ENCODE data around the gene SLAMF7.
"Not testable (repeated sequence)": the region's sequence is repeated elsewhere in the genome, so short reads cannot be mapped to it uniquely, and the experiment has no call there.

The SLAMF7 gene

DNA sequence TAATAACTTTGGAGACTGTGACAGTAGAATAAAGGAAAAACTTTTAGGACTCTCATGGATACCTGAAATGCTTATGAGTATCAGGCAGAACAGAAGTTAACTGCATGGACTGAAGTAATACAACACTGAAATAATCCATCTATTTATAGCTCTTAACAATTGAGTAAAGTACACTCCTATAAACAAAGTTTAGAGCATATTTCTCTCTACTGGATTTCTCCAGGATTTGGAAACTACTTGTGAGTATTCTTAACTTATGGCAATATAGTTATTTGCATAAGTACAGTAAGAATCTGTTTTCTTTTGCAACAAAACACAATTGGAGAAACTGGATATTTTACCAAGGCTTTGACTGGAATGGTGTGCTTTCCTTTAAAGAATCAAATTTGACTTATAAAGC lies 17.6 kb upstream of the SLAMF7 start:
- no peak for DNase-seq

DNA sequence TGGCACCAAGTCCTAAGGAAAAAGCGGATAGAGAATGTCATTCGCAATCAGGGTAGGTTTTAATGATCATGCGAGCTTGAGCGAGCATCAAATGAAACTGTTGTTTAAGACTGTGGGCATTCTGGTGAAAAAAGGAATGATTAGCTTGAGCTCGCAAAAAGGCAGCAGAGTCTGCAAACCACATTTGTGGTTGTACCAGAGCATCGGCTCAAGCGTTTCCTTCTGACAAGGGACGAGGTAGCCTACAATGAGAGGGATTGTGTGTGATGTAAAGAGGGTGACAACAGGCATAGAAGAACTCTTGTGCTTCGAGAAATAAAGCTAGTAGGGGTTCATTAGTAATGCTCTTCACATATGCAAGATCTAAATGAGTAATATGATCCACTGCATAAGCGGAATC lies 16.3 kb upstream of the SLAMF7 start:
- no peak for DNase-seq

DNA sequence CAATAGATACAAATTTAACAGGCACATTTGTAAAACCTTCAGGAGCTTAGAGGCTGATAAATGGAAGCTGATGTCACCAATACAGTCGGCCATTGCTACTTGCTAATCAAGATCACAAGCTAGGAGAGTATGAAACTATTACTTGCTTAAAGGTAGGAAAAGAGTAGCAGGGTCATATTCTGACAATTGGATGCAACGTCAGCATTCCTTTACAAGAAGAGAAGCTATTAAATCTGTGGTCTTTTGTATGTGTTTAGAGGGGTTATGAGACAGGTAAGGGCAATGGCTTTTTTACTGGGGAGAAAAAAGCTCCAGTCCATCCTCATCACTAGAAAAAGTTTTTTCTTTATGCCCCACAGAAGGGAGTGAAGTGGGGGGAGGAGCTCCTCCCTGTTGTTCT lies 15.7 kb upstream of the SLAMF7 start:
- no peak for DNase-seq

DNA sequence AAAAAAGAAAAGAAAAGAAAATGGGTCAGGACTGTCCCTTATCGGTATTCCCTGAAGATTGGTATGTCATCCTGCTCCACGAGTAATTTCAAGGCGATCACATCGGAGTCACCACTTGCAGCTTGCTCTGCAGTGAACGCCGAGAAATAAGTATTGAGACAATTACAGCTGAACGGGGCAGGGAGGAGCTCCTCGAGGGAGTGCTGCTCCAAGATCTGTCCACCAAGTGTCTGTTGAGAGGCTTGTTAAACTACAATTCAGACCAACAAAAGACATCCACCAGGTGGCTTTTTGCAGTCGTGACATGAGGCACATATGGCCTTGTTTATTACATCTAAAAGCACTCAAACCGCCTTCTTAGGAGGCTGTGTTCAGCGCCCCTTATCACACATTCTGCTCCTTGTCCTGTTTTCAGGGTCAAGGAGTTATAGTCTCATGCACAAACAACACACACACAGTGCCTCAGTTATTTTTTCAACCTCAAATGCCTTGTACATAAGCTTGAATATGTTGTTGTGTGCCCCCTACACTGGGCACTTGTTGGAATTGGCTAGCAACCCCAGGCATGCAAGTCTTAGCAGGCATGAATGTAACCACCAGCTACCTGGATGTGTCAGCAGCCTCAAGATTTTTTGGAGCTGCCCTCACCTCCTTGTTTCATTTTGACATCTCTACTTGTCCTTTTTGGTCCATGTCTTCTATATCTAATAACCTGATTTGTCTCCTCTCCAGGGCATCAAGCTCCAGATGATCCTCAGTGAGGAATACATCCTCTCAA lies 14.4 kb upstream of the SLAMF7 start:
- DNase-seq: no peak

DNA sequence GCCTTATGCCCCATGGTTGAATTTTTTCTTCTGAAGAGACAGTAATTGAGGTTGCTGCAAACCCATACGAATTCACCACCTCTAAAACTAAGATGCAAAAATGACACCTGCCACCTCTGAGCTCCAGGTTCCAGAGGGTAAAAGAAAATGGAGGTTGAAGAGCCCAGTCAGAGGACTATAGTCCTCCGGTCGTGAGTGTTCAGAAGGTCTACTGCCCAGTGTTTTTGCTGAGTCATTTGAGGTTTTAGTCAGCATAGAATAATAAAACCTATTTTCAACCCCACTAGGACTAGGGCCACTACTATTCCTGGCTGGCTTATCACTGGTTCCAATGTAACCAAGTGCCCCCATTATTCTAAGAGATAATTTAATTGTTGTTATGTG lies 12.9 kb upstream of the SLAMF7 start:
- DNase-seq: no peak

DNA sequence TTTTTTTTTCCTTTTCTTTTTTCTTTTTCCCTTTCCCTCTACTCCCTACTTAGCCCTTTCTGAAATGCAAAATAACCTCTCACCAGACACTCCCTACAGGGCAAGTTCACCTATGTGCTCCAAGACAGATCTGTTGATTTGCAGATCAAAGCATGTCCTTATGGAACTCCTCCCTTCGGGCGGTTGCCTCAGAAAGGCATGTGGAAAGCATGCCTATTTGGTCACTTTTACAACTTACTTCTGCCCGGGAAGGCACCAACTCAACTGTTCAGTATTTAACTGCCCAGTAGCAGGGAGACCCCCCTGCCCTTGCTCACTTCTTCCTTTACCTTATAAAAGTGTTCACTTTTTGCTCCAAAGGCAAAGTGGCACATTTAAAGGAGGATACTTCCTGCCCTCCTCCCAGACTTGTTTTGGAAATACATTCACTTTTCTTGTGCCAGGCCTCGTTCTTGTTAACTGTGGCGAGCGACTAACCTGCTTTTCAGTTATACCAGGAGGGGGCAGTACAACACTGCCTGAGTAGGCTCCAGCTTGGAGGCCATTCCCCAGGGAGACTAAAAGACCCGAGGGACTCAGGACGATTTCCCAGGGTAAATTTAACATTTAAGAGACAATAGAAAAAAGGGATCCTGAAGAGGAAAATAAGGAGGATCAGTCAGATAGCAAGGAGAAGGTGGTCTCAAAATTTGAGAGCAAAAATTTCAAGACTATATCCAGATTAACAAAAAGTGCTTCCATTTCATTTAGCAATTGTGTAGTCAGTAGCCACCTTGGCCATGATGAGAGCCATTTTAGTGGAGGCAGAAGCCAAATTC lies 12.3 kb upstream of the SLAMF7 start:
- DNase-seq: peak; percentile 24

DNA sequence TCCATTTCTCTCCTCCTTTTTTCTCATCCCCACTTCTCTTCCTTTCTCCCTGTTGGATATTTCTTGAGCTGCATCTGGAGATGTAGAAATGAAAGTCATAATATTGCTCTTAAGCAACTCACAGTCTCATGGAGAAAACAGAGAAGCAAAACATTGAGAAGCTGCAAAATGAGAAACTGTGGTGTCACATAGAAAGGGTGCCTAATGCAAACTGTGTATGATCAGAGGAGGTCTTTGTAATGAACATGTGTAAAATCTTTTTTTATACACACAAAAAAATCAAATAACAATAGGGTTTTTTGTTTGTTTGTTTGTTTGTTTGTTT lies 11.8 kb upstream of the SLAMF7 start:
- DNase-seq: no peak

DNA sequence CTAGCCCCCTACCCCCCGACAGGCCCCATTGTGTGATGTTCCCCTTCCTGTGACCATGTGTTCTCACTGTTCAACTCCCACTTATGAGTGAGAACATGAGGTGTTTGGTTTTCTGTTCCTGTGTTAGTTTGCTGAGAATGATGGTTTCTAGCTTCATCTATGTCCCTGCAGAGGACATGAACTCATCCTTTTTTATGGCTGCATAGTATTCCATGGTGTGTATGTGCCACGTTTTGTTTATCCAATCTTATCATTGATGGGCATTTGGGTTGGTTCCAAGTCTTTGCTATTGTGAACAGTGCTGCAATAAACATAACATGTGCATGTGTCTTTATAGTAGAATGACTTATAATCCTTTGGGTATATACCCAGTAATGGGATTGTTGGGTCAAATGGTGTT lies 7.5 kb upstream of the SLAMF7 start:
- DNase-seq: not testable (repeated sequence)

DNA sequence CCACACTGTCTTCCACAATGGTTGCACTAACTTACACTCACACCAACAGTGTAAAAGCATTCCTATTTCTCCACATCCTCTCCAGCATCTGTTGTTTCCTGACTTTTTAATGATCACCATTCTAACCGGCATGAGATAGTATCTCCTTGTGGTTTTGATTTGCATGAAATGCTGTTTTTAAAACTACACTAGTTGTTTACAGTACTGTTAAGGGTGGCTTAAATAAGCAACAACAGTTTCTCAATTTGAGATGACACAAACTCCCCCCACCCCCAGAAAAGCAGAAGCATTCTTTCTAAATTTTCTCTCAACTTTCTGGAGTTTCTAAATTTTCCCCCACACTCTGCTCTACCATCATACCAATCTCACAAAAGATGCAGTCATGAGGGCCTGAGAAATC lies 7.1 kb upstream of the SLAMF7 start:
- no peak for DNase-seq

DNA sequence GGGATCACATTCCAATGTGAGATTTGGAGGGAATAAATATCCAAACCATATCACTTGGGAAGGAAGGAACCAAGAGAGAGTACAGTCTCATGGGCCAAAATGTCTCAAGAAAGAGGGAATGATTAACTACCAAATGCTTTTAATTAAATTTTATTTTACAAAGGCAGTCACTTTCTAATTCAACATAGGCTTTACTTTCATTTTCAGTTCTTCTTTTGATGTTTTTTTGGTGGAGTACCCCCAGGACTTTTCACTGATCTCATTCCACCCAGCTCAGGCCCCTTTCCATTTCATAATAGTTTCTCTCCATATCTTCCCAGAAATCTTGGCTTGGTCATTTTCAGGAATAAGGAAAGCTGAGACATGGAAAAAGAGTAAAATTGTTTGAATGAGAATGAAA lies 5.1 kb upstream of the SLAMF7 start:
- DNase-seq: no peak

DNA sequence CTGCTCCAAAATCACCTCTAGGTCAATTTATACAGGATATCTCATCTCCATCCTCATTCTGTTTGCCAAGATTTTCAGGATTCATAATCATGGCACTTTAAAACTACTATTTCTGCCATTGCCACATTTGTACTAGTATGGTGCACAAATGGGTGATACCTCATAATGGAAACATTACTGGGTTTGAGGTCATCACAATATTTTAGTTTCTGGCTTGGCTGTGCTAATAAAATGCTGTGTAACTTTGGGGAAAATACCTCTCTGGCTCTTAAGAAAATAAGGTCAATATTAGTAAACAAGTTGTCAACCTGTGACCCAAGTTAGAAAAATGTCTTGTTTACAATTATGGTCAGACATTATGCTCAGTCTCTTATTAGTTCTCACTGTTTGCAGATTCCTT lies 4.7 kb upstream of the SLAMF7 start:
- no peak for DNase-seq

DNA sequence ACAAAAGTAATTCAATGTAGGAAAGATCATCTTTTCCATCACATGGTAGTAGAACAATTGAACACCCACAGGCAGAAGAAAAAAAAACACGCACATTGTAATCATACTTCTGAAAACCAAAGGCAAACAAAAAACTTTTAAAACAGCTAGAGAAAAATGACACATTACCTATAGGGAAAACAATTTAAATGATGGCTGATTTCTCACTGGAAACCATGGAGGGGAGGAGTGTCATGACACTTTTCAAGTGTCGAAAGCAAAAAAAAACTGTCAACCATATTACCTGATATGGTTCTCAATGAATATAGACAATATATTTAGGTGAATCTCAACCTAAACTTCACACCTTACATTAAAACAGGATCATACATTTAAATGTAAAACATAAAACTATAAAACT lies 776 bp upstream of the SLAMF7 start:
- no peak for DNase-seq

DNA sequence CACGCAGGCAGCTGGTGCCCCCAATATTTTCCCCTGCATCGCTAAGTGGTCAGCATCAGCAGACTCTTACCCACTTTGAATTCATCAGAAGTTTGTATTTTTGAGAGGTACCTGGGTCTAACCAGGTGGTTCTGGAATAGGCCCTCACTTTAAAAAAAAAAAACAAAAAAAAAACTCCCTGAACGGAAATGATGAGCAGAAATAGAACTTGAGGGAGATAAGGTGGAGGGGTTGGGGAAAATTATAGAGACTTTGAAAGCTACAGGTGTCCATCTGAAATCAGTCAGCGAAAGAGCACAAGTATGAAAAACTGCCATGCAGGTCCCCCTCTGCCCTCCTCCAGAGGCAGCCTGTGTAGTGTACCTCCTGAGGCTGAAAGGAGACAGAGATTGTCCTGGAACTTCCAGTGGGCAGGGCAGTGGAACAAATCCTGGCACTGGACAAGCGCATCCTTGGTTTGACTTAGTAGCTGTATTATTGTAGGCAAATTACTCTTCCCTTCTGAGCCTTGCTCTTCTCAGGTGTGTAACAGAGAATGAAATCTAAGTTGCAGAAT lies 1.2 kb downstream of the SLAMF7 start:
- no peak for DNase-seq

DNA sequence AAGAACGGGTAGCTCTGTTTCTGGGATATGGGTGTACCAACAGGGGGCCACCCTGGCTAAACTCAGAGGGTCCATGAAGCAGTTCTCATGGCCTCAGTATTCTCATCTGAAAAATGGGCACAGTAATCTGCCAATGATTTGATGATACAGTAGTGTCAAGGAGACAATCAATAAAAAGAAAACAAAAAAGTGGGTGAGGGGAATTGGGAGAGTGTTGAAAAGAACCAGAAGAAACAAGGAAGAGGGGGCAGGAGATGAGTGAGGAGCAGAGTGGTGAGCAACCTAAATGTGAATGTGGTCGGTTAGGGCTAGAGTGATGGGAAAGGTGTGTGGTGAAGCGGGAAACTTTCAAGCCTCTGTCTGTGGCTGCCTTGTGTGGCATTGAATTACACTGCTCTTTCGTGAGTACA lies 2.0 kb downstream of the SLAMF7 start:
- no peak for DNase-seq

DNA sequence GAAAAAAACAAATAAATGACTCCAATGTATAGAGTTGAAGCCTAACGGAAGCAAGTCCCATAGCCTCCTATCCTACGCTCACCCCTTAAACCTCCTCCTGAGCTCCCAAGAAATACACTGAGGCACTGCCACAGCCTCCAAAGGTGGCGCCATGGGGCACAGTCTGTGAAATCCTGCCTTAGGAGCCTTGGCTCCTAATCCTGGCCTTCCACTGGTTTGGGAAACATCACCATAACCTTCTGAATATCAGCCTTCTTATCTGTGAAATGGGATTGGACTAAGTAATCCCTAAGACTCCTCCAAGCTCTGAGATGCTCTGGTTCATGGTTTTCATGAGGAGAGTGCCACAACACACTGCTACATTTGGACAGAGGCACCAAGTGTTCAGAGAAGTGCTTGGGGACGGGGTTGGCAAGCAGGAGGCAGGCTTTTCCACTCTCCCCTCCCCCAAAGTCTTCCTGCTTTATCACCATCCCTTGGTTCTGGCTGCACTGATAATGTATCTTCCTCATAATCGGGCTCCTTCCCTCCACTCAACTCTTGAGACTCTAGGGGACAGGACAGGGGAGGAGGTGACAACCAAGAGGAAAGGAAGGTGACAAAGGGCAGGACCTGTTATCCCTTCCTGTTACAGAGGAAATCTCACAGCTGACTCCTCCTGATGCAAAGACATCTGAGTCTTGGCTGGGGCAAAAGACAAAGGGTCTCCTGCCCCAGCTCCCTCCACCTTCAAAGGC lies 2.7 kb downstream of the SLAMF7 start:
- no peak for DNase-seq

DNA sequence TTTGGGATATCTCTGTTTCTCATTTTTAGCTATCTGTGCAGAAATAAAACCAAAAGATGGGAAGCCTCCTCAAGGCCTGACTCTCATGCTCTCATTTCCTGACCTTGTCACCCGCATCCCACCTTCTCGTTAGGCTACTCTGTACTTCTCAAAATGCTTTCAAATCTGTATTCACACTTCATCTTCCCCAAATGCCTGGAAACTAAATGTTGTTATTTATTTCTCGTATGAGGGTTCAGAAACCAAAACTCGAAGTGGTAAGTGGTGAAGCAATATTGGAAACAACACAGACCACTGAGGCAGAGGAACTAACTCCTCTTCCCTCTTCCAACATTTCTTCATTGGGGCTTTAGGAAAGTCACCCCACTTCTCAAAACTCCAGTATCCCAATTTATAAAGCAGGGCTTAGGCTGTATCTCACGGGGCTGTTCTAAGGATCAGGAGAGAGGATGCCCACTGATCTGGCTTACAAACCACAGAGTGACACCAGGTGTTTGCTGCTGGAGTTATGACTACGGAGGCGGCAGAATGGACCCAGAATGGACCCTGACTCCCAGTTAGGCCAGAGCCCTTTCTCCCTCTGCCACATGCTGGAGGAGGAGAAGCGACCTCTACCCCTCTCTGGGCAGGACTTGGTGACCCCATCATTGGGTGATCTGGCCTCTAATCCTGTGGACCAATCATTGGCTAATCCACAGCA lies 3.5 kb downstream of the SLAMF7 start:
- no peak for DNase-seq

DNA sequence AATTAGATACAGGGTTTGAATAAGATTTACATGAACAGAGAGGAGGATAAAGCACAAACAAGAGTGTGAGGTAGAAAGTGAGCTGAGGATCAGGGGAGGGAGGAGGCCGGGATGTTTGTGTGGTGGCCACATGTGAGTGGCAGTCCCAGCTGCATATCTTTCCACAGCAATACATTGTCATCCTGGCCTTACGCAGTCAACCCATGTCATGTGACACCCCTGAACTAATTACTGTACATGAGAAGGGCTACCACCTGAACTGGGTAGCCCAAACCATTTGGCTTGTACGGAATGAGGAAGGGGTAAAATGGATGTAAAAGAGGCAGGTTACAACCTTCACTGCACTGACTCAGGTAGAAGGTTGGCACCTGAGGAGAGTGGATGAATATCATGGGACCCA lies 4.2 kb downstream of the SLAMF7 start:
- DNase-seq: no peak

DNA sequence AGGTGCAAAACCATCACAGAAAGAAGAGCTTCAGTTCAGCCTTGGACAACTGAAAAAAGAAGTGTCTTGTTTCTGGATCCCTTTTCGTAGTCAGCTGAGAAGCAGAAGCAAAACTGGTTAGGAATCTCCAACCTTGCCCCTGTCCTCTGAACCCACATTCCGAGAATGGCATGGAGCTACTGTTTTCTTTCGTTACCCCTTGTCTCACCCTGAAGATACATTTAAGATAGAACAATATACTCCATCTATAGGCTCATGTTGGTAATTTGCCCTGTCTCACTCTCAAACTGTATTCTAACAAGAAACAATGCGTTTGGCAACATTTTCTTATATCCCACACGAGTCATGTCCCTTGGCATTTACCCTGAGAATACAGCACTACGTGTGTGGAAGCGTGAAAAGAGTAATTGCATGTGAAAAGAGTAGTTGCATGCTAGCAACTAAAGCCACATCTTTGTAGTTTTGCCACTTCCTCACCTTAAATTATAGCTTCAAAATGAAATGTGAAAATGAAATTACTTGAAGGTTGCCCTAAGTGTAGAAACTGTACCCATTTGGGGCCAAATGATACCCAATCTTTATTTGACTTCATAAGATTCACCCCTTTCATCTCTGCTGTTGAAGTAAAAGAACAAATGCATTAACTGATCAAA lies 5.3 kb downstream of the SLAMF7 start:
- no peak for DNase-seq

DNA sequence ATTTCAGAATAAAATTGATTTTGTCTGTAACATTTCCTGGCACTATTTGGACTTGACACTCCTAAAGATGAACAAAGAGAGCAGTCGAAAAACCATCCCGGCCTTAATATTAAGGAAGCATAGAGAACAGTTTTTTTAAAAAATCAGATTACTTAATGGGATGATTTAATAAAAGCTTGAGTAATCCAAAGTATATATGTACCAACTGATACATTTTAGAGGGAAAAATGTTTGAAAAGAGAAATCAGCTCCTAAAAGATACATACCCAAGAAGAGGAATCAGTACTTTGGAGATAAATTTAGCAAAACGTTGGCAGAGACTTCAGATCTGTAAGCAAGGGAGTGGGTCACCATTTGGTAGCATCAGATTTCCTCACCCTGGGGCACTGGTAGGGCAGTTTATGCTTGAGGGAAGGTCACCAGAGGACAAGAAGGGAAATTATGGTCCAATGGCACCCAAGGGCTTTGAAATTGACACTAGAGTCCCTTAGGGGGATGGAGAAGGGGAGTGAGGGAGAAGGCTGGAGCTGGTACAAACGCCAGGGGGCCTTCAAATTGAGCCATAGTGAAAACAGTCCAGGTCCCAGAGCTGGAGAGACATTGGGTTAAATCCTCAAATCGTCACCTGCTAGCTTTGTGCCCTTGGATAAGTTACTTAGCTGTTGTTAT lies 5.9 kb downstream of the SLAMF7 start:
- no peak for DNase-seq

DNA sequence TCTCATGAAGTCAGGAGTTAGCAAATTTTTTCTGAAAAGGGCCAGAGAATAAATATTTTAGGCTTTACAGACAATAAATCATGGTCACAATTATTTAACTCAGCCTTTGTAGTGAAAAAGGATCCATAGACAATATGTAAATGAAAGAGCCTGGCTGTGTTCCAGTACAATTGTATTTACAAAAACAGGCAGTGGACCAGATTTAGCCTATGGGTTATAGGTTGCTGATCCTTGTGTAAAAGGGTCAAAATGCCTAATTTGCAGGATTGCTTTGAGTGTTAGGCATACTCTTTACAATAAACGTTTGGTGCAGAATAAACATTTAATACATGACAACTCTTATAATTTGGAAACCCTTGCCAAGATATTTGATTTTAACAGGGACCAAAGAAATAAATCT lies 6.5 kb downstream of the SLAMF7 start:
- no peak for DNase-seq

DNA sequence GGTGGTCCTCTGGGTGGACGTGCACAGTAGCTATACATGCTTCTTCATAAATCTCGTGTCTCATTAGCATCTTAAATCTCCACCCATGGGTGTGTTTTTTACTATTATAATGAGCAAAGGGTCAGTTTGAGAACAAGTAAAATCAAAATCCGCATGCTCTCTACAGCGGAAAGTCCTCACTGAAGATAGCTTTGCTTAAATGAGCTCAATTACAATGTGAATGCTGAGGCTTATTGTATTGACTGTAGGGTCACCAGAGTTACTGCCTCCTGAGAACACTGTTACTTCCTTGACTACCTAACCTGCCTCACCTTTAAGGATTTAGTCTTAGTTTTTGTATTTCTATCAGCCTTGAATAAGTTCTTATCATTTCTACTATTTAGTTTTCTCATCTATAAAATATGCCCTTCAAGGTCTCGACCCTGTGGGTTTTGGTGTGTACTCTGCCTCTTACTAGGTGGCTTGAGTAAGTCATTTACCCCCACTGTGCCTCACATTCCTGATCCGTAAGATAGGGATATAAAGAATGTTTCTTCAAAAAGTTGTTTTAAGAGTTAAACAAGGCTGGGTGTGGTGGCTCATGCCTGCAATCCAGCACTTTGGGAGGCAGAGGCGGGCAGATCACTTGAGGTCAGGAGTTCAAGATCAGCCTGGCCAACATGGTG lies 7.9 kb downstream of the SLAMF7 start:
- DNase-seq: no peak

Data from right hindlimb (tissue), 1 donor.